ENCODE measurements around the gene LYSMD1.

Gene LYSMD1

GRCh38 chr1:151142411-151143056 is 23.2 kb downstream of the LYSMD1 start:
- DNase-seq (ENCODE audit: low read depth in 1 of 2, low spot score in 1 of 2) = no peak
- no peak overlapping the region for H3K27ac ChIP-seq (replicated peaks)
- TF ChIP-seq GABPA (IDR thresholded peaks at IDR 0.05; ENCODE audit: low read depth) = no peak
- TF ChIP-seq REST (IDR thresholded peaks at IDR 0.05; ENCODE audit: insufficient replicate concordance, low read depth) = no peak
- no peak for TF ChIP-seq CTCF (IDR thresholded peaks at IDR 0.05; ENCODE audit: insufficient read depth, low read length)
- no peak for TF ChIP-seq POLR2AphosphoS5 (IDR thresholded peaks at IDR 0.05; ENCODE audit: low read depth)
- TF ChIP-seq SPI1 (IDR thresholded peaks at IDR 0.05; ENCODE audit: borderline replicate concordance, low read depth) = no peak
- H3K27me3 ChIP-seq (ENCODE audit: insufficient read depth, poor library complexity, severe bottlenecking) = peaks cover 16% of the 10 kb centered on the region
- no peak overlapping the region for H3K4me3 ChIP-seq (replicated peaks; ENCODE audit: insufficient read depth, low read length)

- H3K27ac ChIP-seq (replicated peaks) = no peak overlapping the region
- H3K27me3 ChIP-seq (ENCODE audit: insufficient read depth, poor library complexity, severe bottlenecking) = no peaks in the 10 kb centered on the region
- no peak for TF ChIP-seq REST (IDR thresholded peaks at IDR 0.05; ENCODE audit: insufficient replicate concordance, low read depth)
- no peak for TF ChIP-seq SPI1 (IDR thresholded peaks at IDR 0.05; ENCODE audit: borderline replicate concordance, low read depth)
- no peak for TF ChIP-seq POLR2AphosphoS5 (IDR thresholded peaks at IDR 0.05; ENCODE audit: low read depth)
- TF ChIP-seq CTCF (IDR thresholded peaks at IDR 0.05; ENCODE audit: insufficient read depth, low read length) = no peak
- no peak overlapping the region for H3K4me3 ChIP-seq (replicated peaks; ENCODE audit: insufficient read depth, low read length)
- no peak for DNase-seq (ENCODE audit: low read depth in 1 of 2, low spot score in 1 of 2)
Observed at GRCh38 chr1:151137789-151138188, 27.9 kb downstream of the LYSMD1 start.

- TF ChIP-seq REST (IDR thresholded peaks at IDR 0.05; ENCODE audit: insufficient replicate concordance, low read depth) (no peak), CTCF (IDR thresholded peaks at IDR 0.05; ENCODE audit: insufficient read depth, low read length) (no peak), SPI1 (IDR thresholded peaks at IDR 0.05; ENCODE audit: borderline replicate concordance, low read depth) (no peak), GABPA (IDR thresholded peaks at IDR 0.05; ENCODE audit: low read depth) (no peak), POLR2AphosphoS5 (IDR thresholded peaks at IDR 0.05; ENCODE audit: low read depth) (no peak)
- Histone ChIP-seq H3K27me3 (ENCODE audit: insufficient read depth, poor library complexity, severe bottlenecking) (no peaks in the 10 kb centered on the region), H3K4me3 (replicated peaks; ENCODE audit: insufficient read depth, low read length) (no peak overlapping the region), H3K27ac (replicated peaks) (no peak overlapping the region)
- no peak for DNase-seq (ENCODE audit: low read depth in 1 of 2, low spot score in 1 of 2)
Observed at GRCh38 chr1:151135433-151136385, 30.0 kb downstream of the LYSMD1 start.
